Suprapubic skin (tissue), 4 donors: Measurements from ENCODE around the gene RPL7A. TPM values are rescaled to one million over a fixed set of nuclear protein-coding genes. Genes with fewer than 3 reads are reported as not detected.
"Not testable (repeated sequence)": the region's sequence is repeated elsewhere in the genome, so short reads cannot be mapped to it uniquely, and the experiment has no call there.

Experiments
- DNase-seq, 2 donors: peaks; one replicate each; pipeline ENCODE4 v3.0.0-alpha.2; 2019; ENCODE audit warnings: low spot score in 2 of 2
- H3K27ac ChIP-seq: fragments of 200-600 bp; sonication (generic); one replicate; pipeline ENCODE4 v1.5.1; 2019
- H3K27me3 ChIP-seq: fragments of 200-600 bp; sonication (generic); one replicate; pipeline ENCODE4 v1.5.1; 2019
- H3K36me3 ChIP-seq: fragments of 200-600 bp; sonication (generic); one replicate; pipeline ENCODE4 v1.5.1; 2019
- H3K4me1 ChIP-seq: fragments of 200-600 bp; sonication (generic); one replicate; pipeline ENCODE4 v1.5.1; 2019
- H3K4me3 ChIP-seq: fragments of 200-600 bp; sonication (generic); one replicate; pipeline ENCODE4 v1.5.1; 2019; ENCODE audit warnings: mild to moderate bottlenecking
- H3K9me3 ChIP-seq: fragments of 200-600 bp; sonication (generic); one replicate; pipeline ENCODE4 v1.5.1; 2019
- EP300 ChIP-seq: sonication (generic); formaldehyde crosslinking; IDR thresholded peaks from one replicate; pipeline ENCODE4 v1.6.1; 2017; ENCODE audit warnings: antibody characterized with exemption
- POLR2A ChIP-seq, 2 donors: fragments of 450-650 bp; IDR thresholded peaks; one replicate each; pipeline ENCODE4 v1.6.1; 2017; ENCODE audit warnings: antibody characterized with exemption in 2 of 2, mild to moderate bottlenecking in 2 of 2, moderate library complexity in 2 of 2
- POLR2AphosphoS5 ChIP-seq, 3 donors: sonication (generic); formaldehyde crosslinking; IDR thresholded peaks; one replicate each; pipeline ENCODE4 v1.6.1; 2017; ENCODE audit warnings: antibody characterized with exemption in 3 of 3
- WGBS: methylation state at CpG from one replicate; pipeline ENCODE4 v1.1.5; 2018; 5-methylcytosine and 5-hydroxymethylcytosine counted together
- total RNA-seq, 4 donors: library from RNA; depleted of rRNA; stranded (reverse); fragments of >200 nt; gene quantifications; one replicate each; pipeline ENCODE4 v1.1.0, GENCODE V29; 2016
- TF ChIP-seq, protein P1 (sequence below), 2 donors: fragments of 200-600 bp in 1 of 2; fragments of 450-650 bp in 1 of 2; sonication (generic) in 1 of 2; IDR thresholded peaks; one replicate each; pipeline ENCODE4 v1.5.1; 2016 to 2019; ENCODE audit warnings: antibody characterized with exemption in 2 of 2, mild to moderate bottlenecking in 1 of 2, moderate library complexity in 1 of 2

RPL7A gene
- total RNA-seq, 4 donors from 2014 or later, result 1,468 to 3,048 (median 2,531) TPM

DNA sequence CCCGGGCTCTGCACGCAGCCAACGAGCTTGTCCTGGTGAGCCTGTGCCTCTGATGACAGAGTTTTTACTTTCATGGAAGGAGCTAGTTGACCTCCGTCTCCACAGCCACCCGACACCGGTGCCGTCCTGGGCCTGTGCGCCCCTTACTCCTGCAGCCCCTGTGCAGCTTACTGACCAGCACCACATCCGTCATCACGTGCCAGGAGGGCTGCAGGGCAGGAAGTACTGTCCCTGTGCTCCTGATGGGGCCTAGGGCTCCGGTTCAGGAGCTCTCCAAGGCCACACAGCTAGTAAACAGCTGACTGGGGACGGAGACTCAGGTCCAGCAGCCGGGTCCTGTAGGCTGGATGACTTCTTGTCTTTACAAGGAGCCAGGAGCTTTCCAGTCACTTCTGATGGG lies 38.3 kb downstream of the RPL7A start:
- H3K9me3 ChIP-seq, result no peaks in the 10 kb centered on the region
- TF ChIP-seq, protein P1, sequence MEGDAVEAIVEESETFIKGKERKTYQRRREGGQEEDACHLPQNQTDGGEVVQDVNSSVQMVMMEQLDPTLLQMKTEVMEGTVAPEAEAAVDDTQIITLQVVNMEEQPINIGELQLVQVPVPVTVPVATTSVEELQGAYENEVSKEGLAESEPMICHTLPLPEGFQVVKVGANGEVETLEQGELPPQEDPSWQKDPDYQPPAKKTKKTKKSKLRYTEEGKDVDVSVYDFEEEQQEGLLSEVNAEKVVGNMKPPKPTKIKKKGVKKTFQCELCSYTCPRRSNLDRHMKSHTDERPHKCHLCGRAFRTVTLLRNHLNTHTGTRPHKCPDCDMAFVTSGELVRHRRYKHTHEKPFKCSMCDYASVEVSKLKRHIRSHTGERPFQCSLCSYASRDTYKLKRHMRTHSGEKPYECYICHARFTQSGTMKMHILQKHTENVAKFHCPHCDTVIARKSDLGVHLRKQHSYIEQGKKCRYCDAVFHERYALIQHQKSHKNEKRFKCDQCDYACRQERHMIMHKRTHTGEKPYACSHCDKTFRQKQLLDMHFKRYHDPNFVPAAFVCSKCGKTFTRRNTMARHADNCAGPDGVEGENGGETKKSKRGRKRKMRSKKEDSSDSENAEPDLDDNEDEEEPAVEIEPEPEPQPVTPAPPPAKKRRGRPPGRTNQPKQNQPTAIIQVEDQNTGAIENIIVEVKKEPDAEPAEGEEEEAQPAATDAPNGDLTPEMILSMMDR (IDR thresholded peaks at IDR 0.05), result no peak
- no peak for TF ChIP-seq EP300
- TF ChIP-seq POLR2A (IDR thresholded peaks at IDR 0.05), result no peak
- no peak for TF ChIP-seq POLR2AphosphoS5 (IDR thresholded peaks at IDR 0.05)
- DNase-seq, result no peak
- H3K27ac ChIP-seq, result no peak overlapping the region
- WGBS, result 88% methylated on average over 9 of the region's 13 CpGs
- peaks cover 8% of the 10 kb centered on the region for H3K4me1 ChIP-seq
- H3K4me3 ChIP-seq, result no peak overlapping the region
- no peaks in the 10 kb centered on the region for H3K27me3 ChIP-seq
- H3K36me3 ChIP-seq, result no peaks in the 10 kb centered on the region

DNA sequence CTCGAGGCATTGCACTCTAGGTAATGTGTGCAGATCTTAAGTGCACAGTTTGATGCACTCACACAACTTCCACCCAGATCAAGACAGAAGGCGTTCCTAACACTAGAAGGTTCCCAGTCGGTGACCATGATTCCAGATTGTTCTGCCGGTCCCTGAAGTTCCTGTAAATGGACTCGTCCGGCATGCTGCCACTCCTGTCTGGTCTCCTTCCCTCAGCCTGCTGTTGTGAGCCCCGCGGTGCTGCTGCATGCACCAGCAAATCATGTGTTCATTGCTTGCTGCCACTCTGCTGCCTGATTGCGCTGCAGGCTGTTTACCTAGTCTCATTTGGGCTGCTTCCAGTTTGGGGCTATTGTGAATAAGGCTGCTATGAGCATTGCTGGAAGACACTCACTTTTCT lies 39.7 kb downstream of the RPL7A start:
- TF ChIP-seq POLR2A (IDR thresholded peaks at IDR 0.05), result no peak
- TF ChIP-seq POLR2AphosphoS5 (IDR thresholded peaks at IDR 0.05), result no peak
- no peak overlapping the region for H3K4me3 ChIP-seq
- 65% methylated on average over 7 of the region's 9 CpGs for WGBS
- H3K27me3 ChIP-seq, result no peaks in the 10 kb centered on the region
- DNase-seq, result no peak
- H3K36me3 ChIP-seq, result no peaks in the 10 kb centered on the region
- H3K9me3 ChIP-seq, result no peaks in the 10 kb centered on the region
- H3K4me1 ChIP-seq, result peaks cover 8% of the 10 kb centered on the region
- H3K27ac ChIP-seq, result no peak overlapping the region

DNA sequence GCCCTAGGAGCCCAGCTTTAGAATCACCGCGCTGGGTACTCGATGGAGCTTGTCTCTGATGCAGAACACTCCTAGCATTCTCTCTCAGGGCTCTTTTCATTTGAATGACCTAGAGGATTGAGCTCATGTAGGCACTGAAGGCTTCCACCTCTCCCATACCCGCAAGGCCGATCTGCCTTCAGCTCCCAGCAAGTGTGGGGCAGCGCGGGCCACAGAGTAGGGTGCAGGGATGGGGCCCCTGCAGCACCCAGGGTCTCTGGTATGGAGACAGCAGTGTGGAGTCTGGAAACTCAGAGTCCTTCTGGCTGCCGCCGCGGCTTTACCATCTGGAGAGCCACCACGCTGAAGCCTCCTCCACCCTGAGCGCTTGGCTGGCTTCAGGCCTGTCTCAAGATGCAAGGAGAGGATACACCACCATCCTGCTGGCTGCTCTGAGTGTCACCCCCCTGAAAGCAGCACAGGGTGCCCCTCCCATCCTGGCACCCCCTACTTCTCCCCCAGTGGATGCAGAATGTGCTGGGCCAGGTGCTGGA lies 41.1 kb downstream of the RPL7A start:
- WGBS, result 92% methylated on average over 8 of the region's 12 CpGs
- no peaks in the 10 kb centered on the region for H3K36me3 ChIP-seq
- no peaks in the 10 kb centered on the region for H3K9me3 ChIP-seq
- no peak overlapping the region for H3K27ac ChIP-seq
- no peak for DNase-seq
- TF ChIP-seq, protein P1 (IDR thresholded peaks at IDR 0.05), result no peak
- TF ChIP-seq POLR2AphosphoS5 (IDR thresholded peaks at IDR 0.05) (no peak), POLR2A (IDR thresholded peaks at IDR 0.05) (no peak), EP300 (no peak)
- peaks cover 8% of the 10 kb centered on the region for H3K27me3 ChIP-seq
- H3K4me1 ChIP-seq, result peaks cover 8% of the 10 kb centered on the region
- H3K4me3 ChIP-seq, result no peak overlapping the region

DNA sequence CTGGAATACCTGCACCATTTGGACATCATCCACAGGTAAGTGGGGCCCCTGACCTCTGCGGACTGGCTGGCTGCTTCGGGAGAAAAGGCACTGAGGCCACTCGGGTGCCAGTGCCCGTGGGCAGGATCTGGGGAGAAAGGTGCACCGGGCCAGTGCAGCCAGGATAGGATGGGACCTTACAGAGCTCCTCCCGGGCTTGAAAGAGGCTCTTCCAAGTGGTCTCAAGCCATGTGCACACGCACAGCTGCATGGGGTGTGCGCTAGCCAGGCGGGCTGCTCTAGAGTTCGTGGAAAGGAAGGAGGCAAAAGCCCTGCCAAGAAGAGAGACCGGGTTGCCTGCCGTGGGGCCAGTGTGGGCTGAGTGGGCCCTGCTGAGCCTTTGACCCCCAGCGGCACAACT lies 41.5 kb downstream of the RPL7A start:
- no peak for DNase-seq
- 91% methylated on average over 10 of the region's 13 CpGs for WGBS
- H3K36me3 ChIP-seq, result no peaks in the 10 kb centered on the region
- H3K27me3 ChIP-seq, result peaks cover 12% of the 10 kb centered on the region
- no peak overlapping the region for H3K27ac ChIP-seq
- H3K9me3 ChIP-seq, result no peaks in the 10 kb centered on the region
- no peak overlapping the region for H3K4me3 ChIP-seq
- TF ChIP-seq, protein P1 (IDR thresholded peaks at IDR 0.05), result no peak
- TF ChIP-seq EP300, result no peak
- no peak for TF ChIP-seq POLR2AphosphoS5 (IDR thresholded peaks at IDR 0.05)
- no peak for TF ChIP-seq POLR2A (IDR thresholded peaks at IDR 0.05)
- peaks cover 8% of the 10 kb centered on the region for H3K4me1 ChIP-seq

DNA sequence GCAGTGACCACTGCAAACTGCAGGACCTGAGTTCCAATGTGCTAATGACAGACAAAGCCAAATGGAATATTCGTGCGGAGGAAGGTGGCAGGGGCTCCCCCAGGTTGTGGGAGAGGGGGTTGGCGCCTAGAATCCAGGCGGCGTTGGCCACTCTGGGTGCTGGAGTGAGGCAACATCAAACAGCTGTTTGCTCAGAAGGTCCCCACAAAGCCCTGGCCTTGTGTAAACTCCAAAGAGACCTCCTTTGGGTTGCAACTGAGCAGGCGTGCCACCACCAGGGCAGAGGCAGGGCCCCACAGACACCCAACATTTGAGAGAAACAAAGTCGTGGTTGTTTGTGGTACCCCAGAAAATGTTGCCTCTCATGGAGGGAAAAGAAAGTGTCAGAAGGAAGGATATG lies 42.7 kb downstream of the RPL7A start:
- no peak overlapping the region for H3K27ac ChIP-seq
- no peaks in the 10 kb centered on the region for H3K9me3 ChIP-seq
- DNase-seq, result no peak
- H3K4me3 ChIP-seq, result no peak overlapping the region
- H3K27me3 ChIP-seq, result peaks cover 20% of the 10 kb centered on the region
- TF ChIP-seq, protein P1 (IDR thresholded peaks at IDR 0.05), result no peak
- TF ChIP-seq POLR2AphosphoS5 (IDR thresholded peaks at IDR 0.05), result no peak
- no peak for TF ChIP-seq POLR2A (IDR thresholded peaks at IDR 0.05)
- no peak for TF ChIP-seq EP300
- WGBS, result 85% methylated on average over 7 of the region's 7 CpGs
- peaks cover 8% of the 10 kb centered on the region for H3K4me1 ChIP-seq
- H3K36me3 ChIP-seq, result no peaks in the 10 kb centered on the region

DNA sequence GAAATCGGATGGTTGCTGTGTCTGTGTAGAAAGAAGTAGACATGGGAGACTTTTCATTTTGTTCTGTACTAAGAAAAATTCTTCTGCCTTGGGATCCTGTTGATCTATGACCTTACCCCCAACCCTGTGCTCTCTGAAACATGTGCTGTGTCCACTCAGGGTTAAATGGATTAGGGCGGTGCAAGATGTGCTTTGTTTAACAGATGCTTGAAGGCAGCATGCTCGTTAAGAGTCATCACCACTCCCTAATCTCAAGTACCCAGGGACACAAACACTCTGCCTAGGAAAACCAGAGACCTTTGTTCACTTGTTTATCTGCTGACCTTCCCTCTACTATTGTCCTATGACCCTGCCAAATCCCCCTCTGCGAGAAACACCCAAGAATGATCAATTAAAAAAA lies 43.4 kb downstream of the RPL7A start:
- DNase-seq, H3K9me3 ChIP-seq, H3K4me1 ChIP-seq, H3K36me3 ChIP-seq, H3K27ac ChIP-seq, H3K4me3 ChIP-seq: not testable (repeated sequence)
- 70% methylated on average over 2 of the region's 4 CpGs for WGBS
- peaks cover 21% of the 10 kb centered on the region for H3K27me3 ChIP-seq

DNA sequence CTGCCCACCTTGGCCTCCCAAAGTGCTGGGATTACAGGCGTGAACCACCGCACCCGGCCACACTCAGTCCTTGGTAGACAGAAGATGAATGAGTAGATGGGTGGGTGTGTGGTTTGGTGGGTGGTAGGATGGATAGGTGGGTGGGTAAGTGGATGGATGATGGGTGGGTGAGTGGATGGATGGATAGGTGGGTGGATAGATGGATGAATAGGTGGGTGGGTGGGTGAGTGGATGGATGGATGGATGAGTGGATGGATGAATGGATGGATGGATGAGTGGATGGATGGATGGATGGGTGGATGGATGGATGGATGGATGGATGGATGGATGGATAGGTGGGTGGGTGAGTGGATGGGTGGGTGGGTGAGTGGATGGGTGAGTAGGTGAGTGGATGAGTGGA lies 44.3 kb downstream of the RPL7A start:
- WGBS, result 98% methylated on average over 3 of the region's 3 CpGs
- H3K27me3 ChIP-seq, result peaks cover 21% of the 10 kb centered on the region
- not testable (repeated sequence) for H3K4me1 ChIP-seq, H3K36me3 ChIP-seq, H3K27ac ChIP-seq, H3K4me3 ChIP-seq, H3K9me3 ChIP-seq, DNase-seq
